CD4-positive, alpha-beta T cell (primary cell): ENCODE data around the gene HECTD4. TPM values are rescaled to one million over a fixed set of nuclear protein-coding genes. Genes with fewer than 3 reads are reported as not detected.

Source experiments
- ATAC-seq: fragments of 200-7000 bp; cut with Tn5 transposase; one replicate; pipeline ENCODE4 v1.10.0; 2022; ENCODE audit warnings: mild to moderate bottlenecking; ENCODE audit not compliant: poor library complexity
- CTCF ChIA-PET: fragments of 350-600 bp; sonication (Branson Sonifier 250); formaldehyde crosslinking; loops from one replicate; lab custom pipeline; 2021; ENCODE audit warnings: antibody characterized with exemption, inconsistent platforms; lab: Charles Lee
- POLR2A ChIA-PET: fragments of 350-600 bp; sonication (Branson Sonifier 250); formaldehyde crosslinking; loops from one replicate; lab custom pipeline; 2021; ENCODE audit warnings: antibody characterized with exemption, inconsistent platforms; lab: Charles Lee
- DNase-seq, 14 experiments: peaks; one replicate each; pipeline ENCODE4 v3.0.0-alpha.2; 2013 to 2020; ENCODE audit warnings: mixed read lengths in 2 of 14
- H3K27ac ChIP-seq, 2 donors: one replicate each; pipeline versions ENCODE4 v1.5.1 to v1.7.0; 2013; ENCODE audit warnings: low read length in 2 of 2, low read depth in 1 of 2, mild to moderate bottlenecking in 1 of 2
- H3K27me3 ChIP-seq, 2 experiments: 1 replicate in 1 of 2; 2 replicates in 1 of 2; pipeline versions ENCODE4 v1.6.1 to v1.7.0; 2013; ENCODE audit warnings: low read length in 2 of 2, control low read depth in 1 of 2, mild to moderate bottlenecking in 1 of 2, moderate library complexity in 1 of 2; ENCODE audit not compliant: insufficient read depth in 2 of 2, control insufficient read depth in 1 of 2
- H3K36me3 ChIP-seq: one replicate; pipeline ENCODE4 v1.6.1; 2013; ENCODE audit warnings: low read length, control low read depth; ENCODE audit not compliant: insufficient read depth
- H3K4me1 ChIP-seq: one replicate; pipeline ENCODE4 v1.6.1; 2013; ENCODE audit warnings: low read length, control low read depth; ENCODE audit not compliant: insufficient read depth
- H3K4me3 ChIP-seq: one replicate; pipeline ENCODE4 v1.5.1; 2013; ENCODE audit warnings: mild to moderate bottlenecking, low read length, moderate library complexity
- H3K9me3 ChIP-seq, 2 experiments: 1 replicate in 1 of 2; 2 replicates in 1 of 2; pipeline versions ENCODE4 v1.6.1 to v1.7.0; 2013; ENCODE audit warnings: low read length in 2 of 2, mild to moderate bottlenecking in 2 of 2, control low read depth in 1 of 2, moderate library complexity in 1 of 2; ENCODE audit not compliant: control insufficient read depth in 1 of 2, insufficient read depth in 1 of 2
- H3K27ac Mint-ChIP-seq: one replicate; pipeline ENCODE4 v1.8.0; 2020; ENCODE audit warnings: mixed read lengths
- H3K27me3 Mint-ChIP-seq: one replicate; pipeline ENCODE4 v1.8.0; 2021; ENCODE audit warnings: mixed read lengths
- H3K36me3 Mint-ChIP-seq: one replicate; pipeline ENCODE4 v1.8.0; 2021; ENCODE audit warnings: low read depth, mixed read lengths
- H3K4me1 Mint-ChIP-seq: one replicate; pipeline ENCODE4 v1.8.0; 2021; ENCODE audit warnings: low read depth, mixed read lengths
- H3K4me3 Mint-ChIP-seq: one replicate; pipeline ENCODE4 v1.8.0; 2020; ENCODE audit warnings: mild to moderate bottlenecking, mixed read lengths
- H3K9me3 Mint-ChIP-seq: one replicate; pipeline ENCODE4 v1.8.0; 2020; ENCODE audit warnings: mixed read lengths
- CTCF ChIP-seq: fragments of 200-600 bp; IDR thresholded peaks from one replicate; pipeline ENCODE4 v1.8.0; 2022; ENCODE audit warnings: antibody characterized with exemption, mild to moderate bottlenecking
- intact Hi-C, 2 experiments: fragments of 100-400 bp; cut with DNase I in 1 of 2; cut with micrococcal nuclease in 1 of 2; formaldehyde crosslinking; loops; one replicate each; pipeline versions ENCODE4 v1.15.1 to v1.9.0; 2023 to 2025; cut with DNase I, micrococcal nuclease
- total RNA-seq, 174 experiments: library from RNA in 2 of 174; stranded (reverse) in 2 of 174; gene quantifications; one replicate each; pipeline ENCODE4 v1.2.3 and lab custom pipeline; 2021 to 2026

The HECTD4 gene
- total RNA-seq, 2 experiments from 2014 or later = 40.2 to 43.3 TPM

- H3K9me3 Mint-ChIP-seq = no peaks in the 10 kb centered on the region
- Histone ChIP-seq H3K27ac (no peak overlapping the region), H3K4me3 (no peak overlapping the region), H3K9me3 (no peaks in the 10 kb centered on the region), H3K4me1 (no peaks in the 10 kb centered on the region), H3K27me3 (no peaks in the 10 kb centered on the region), H3K36me3 (peaks cover 56% of the 10 kb centered on the region)
- no peak overlapping the region for H3K27ac Mint-ChIP-seq
- H3K4me3 Mint-ChIP-seq = no peak overlapping the region
- CTCF ChIA-PET = no interaction called here
- DNase-seq (no peak), ATAC-seq (no peak)
- intact Hi-C loops = no loop called here
- no peak for TF ChIP-seq CTCF
- no peaks in the 10 kb centered on the region for H3K4me1 Mint-ChIP-seq
- H3K36me3 Mint-ChIP-seq = peaks cover 78% of the 10 kb centered on the region
- H3K27me3 Mint-ChIP-seq = no peaks in the 10 kb centered on the region
- POLR2A ChIA-PET = no interaction called here
Observed at GRCh38 chr12:112241176-112241575, 141.1 kb downstream of the HECTD4 start.

- Mint-ChIP-seq H3K27me3 (no peaks in the 10 kb centered on the region), H3K4me3 (no peak overlapping the region), H3K36me3 (peaks cover 84% of the 10 kb centered on the region), H3K9me3 (no peaks in the 10 kb centered on the region), H3K4me1 (no peaks in the 10 kb centered on the region), H3K27ac (no peak overlapping the region)
- CTCF ChIA-PET = no interaction called here
- intact Hi-C loops = no loop called here
- Histone ChIP-seq H3K27ac (no peak overlapping the region), H3K36me3 (peaks cover 63% of the 10 kb centered on the region), H3K4me3 (no peak overlapping the region), H3K9me3 (no peaks in the 10 kb centered on the region), H3K27me3 (no peaks in the 10 kb centered on the region), H3K4me1 (no peaks in the 10 kb centered on the region)
- ATAC-seq = no peak
- POLR2A ChIA-PET = no interaction called here
- no peak for TF ChIP-seq CTCF
- no peak for DNase-seq
Observed at GRCh38 chr12:112239881-112240280, 142.3 kb downstream of the HECTD4 start.

- Mint-ChIP-seq H3K27me3 (no peaks in the 10 kb centered on the region), H3K4me1 (no peaks in the 10 kb centered on the region), H3K27ac (no peak overlapping the region), H3K9me3 (no peaks in the 10 kb centered on the region), H3K36me3 (peaks cover 86% of the 10 kb centered on the region), H3K4me3 (no peak overlapping the region)
- Histone ChIP-seq H3K4me1 (no peaks in the 10 kb centered on the region), H3K27me3 (no peaks in the 10 kb centered on the region), H3K4me3 (no peak overlapping the region), H3K9me3 (no peaks in the 10 kb centered on the region), H3K36me3 (peaks cover 68% of the 10 kb centered on the region), H3K27ac (no peak overlapping the region)
- DNase-seq = no peak
- POLR2A ChIA-PET = no interaction called here
- CTCF ChIA-PET = no interaction called here
- intact Hi-C loops = no loop called here
- TF ChIP-seq CTCF = no peak
- no peak for ATAC-seq
Observed at GRCh38 chr12:112239020-112239419, 143.2 kb downstream of the HECTD4 start.
